HepG2 (cell line): ENCODE measurements around the gene ZNF451. TPM values are rescaled to one million over a fixed set of nuclear protein-coding genes. Genes with fewer than 3 reads are reported as not detected.

Experiments used
- AFF4 ChIP-seq: sonication (generic); formaldehyde crosslinking; IDR thresholded peaks from 2 replicates; pipeline ENCODE4 v1.4.0; 2020; ENCODE audit warnings: missing genetic modification reagents
- AHR ChIP-seq: IDR thresholded peaks from 2 replicates; pipeline ENCODE4 v1.6.1; 2018; ENCODE audit warnings: missing genetic modification reagents, missing compliant biosample characterization
- EHMT2 ChIP-seq: fragments of 200-600 bp; sonication (generic); IDR thresholded peaks from 2 replicates; pipeline ENCODE4 v1.7.0; 2017; ENCODE audit warnings: antibody characterized with exemption, low read depth, low read length, borderline replicate concordance
- FOXJ3 ChIP-seq: sonication (generic); formaldehyde crosslinking; IDR thresholded peaks from 2 replicates; pipeline ENCODE4 v1.4.0; 2020; ENCODE audit warnings: missing genetic modification reagents, mild to moderate bottlenecking, borderline replicate concordance
- HDAC1 ChIP-seq: sonication (generic); formaldehyde crosslinking; IDR thresholded peaks from 2 replicates; pipeline ENCODE4 v1.5.1; 2020; ENCODE audit warnings: mild to moderate bottlenecking, missing genetic modification reagents
- RNF2 ChIP-seq: fragments of 450-650 bp; conservative IDR thresholded peaks from 2 replicates; pipeline ENCODE4 v1.6.1; 2016; ENCODE audit warnings: low read depth
- TERF1 ChIP-seq: sonication (generic); formaldehyde crosslinking; IDR thresholded peaks from 2 replicates; pipeline ENCODE4 v1.8.0; 2022; ENCODE audit warnings: mild to moderate bottlenecking, missing genetic modification reagents, moderate library complexity
- ZKSCAN1 ChIP-seq: fragments of 150-350 bp; IDR thresholded peaks from 2 replicates; pipeline ENCODE4 v1.6.1; 2014; ENCODE audit warnings: low read length
- ZZZ3 ChIP-seq: sonication (generic); formaldehyde crosslinking; IDR thresholded peaks from 2 replicates; pipeline ENCODE4 v1.4.0; 2020; ENCODE audit warnings: missing genetic modification reagents, mild to moderate bottlenecking, borderline replicate concordance
- polyA plus RNA-seq, 8 experiments: library from polyadenylated mRNA; depleted of rRNA in 3 of 8; stranded (reverse) in 7 of 8; unstranded in 1 of 8; fragments of >200 nt; fragmentation: Illumina TruSeq in 4 of 8; extraction: Trizol in 4 of 8; gene quantifications; 2 replicates each; pipeline versions ENCODE4 v1.2.1 to v1.2.3, GENCODE V29; 2011 to 2016; ENCODE audit warnings: low read depth in 4 of 8, missing spikeins in 1 of 8, mixed read lengths in 1 of 8; ENCODE audit not compliant: insufficient read depth in 1 of 8
- total RNA-seq, 5 experiments: library from RNA; depleted of rRNA; stranded (reverse); fragments of >200 nt; fragmentation: Illumina TruSeq; extraction: Trizol; gene quantifications; 2 replicates each; pipeline ENCODE4 v1.2.3, GENCODE V29; 2016; ENCODE audit warnings: low read depth in 1 of 5
- TF ChIP-seq, protein P1 (sequence below): sonication (generic); formaldehyde crosslinking; IDR thresholded peaks from 2 replicates; pipeline ENCODE4 v1.9.0; 2021; ENCODE audit warnings: missing genetic modification reagents, borderline replicate concordance
- TF ChIP-seq, protein P2 (sequence below): IDR thresholded peaks from 2 replicates; pipeline ENCODE4 v1.6.1; 2016; ENCODE audit warnings: control low read depth

The ZNF451 gene
- total and polyA plus RNA-seq, 2 of the 13 experiments (the other 11 are each of a cell fraction or from before 2014, with no cell fraction given): 32.1 to 65.7 TPM

- TF ChIP-seq, protein P1, sequence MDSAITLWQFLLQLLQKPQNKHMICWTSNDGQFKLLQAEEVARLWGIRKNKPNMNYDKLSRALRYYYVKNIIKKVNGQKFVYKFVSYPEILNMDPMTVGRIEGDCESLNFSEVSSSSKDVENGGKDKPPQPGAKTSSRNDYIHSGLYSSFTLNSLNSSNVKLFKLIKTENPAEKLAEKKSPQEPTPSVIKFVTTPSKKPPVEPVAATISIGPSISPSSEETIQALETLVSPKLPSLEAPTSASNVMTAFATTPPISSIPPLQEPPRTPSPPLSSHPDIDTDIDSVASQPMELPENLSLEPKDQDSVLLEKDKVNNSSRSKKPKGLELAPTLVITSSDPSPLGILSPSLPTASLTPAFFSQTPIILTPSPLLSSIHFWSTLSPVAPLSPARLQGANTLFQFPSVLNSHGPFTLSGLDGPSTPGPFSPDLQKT (CRISPR knock-in tag): no peak
- TF ChIP-seq HDAC1 (CRISPR knock-in tag): no peak
- TF ChIP-seq AHR: no peak
- TF ChIP-seq ZKSCAN1: no peak
- TF ChIP-seq TERF1: no peak
- TF ChIP-seq RNF2: no peak
- TF ChIP-seq EHMT2: 0 out of 2 replicates have a peak, but pooled peaks have one; percentile 73
- TF ChIP-seq FOXJ3 (CRISPR knock-in tag): 0 out of 2 replicates have a peak, but pooled peaks have one; percentile 24
- TF ChIP-seq ZZZ3: no peak
- no peak for TF ChIP-seq AFF4 (CRISPR knock-in tag)
- TF ChIP-seq, protein P2, sequence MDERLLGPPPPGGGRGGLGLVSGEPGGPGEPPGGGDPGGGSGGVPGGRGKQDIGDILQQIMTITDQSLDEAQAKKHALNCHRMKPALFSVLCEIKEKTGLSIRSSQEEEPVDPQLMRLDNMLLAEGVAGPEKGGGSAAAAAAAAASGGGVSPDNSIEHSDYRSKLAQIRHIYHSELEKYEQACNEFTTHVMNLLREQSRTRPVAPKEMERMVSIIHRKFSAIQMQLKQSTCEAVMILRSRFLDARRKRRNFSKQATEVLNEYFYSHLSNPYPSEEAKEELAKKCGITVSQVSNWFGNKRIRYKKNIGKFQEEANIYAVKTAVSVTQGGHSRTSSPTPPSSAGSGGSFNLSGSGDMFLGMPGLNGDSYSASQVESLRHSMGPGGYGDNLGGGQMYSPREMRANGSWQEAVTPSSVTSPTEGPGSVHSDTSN (CRISPR knock-in tag): no peak
- TF ChIP-seq, all 625 proteins: peak for 5
Observed at GRCh38 chr6:57142178-57142525, 52.2 kb downstream of the ZNF451 start (continued).
